Astrocyte (in vitro differentiated cells and primary cell): ENCODE data around the gene PDSS1. TPM values are rescaled to one million over a fixed set of nuclear protein-coding genes. Genes with fewer than 3 reads are reported as not detected.

Experiments
- DNase-seq: peaks from one replicate; pipeline ENCODE4 v3.0.0-alpha.2; 2010; ENCODE audit warnings: low read depth
- FAIRE-seq: peaks from 2 replicates; lab custom pipeline; 2011; peaks lifted over from hg19 to GRCh38; lab: Jason Lieb, UNC
- H2AFZ ChIP-seq: 2 replicates; pipeline ENCODE4 v1.6.0; 2012; ENCODE audit warnings: low read depth, low read length, inconsistent platforms
- H3K27ac ChIP-seq: 2 replicates; pipeline ENCODE4 v1.5.1; 2011; ENCODE audit warnings: low read depth, low read length, inconsistent platforms
- H3K27me3 ChIP-seq: 2 replicates; pipeline ENCODE4 v1.6.0; 2011; ENCODE audit warnings: low read length, inconsistent platforms; ENCODE audit not compliant: insufficient read depth
- H3K36me3 ChIP-seq: 2 replicates; pipeline ENCODE4 v1.5.1; 2011; ENCODE audit warnings: low read length, inconsistent platforms; ENCODE audit not compliant: insufficient read depth
- H3K4me1 ChIP-seq: 2 replicates; pipeline ENCODE4 v1.5.1; 2011; ENCODE audit warnings: low read length, inconsistent platforms; ENCODE audit not compliant: insufficient read depth
- H3K4me2 ChIP-seq: 2 replicates; pipeline ENCODE4 v1.6.0; 2012; ENCODE audit warnings: low read length, inconsistent platforms
- H3K4me3 ChIP-seq: 2 replicates; pipeline ENCODE4 v1.5.1; 2011; ENCODE audit warnings: low read depth, mild to moderate bottlenecking, low read length, inconsistent platforms; ENCODE audit not compliant: insufficient read depth
- H3K79me2 ChIP-seq: 2 replicates; pipeline ENCODE4 v1.6.0; 2012; ENCODE audit warnings: mild to moderate bottlenecking, low read length, inconsistent platforms; ENCODE audit not compliant: insufficient read depth
- H3K9ac ChIP-seq: 2 replicates; pipeline ENCODE4 v1.6.0; 2012; ENCODE audit warnings: mild to moderate bottlenecking, low read length, inconsistent platforms
- H3K9me3 ChIP-seq: 2 replicates; pipeline ENCODE4 v1.5.1; 2012; ENCODE audit warnings: low read depth, mild to moderate bottlenecking, low read length, inconsistent platforms; ENCODE audit not compliant: insufficient read depth
- H4K20me1 ChIP-seq: 2 replicates; pipeline ENCODE4 v1.6.0; 2012; ENCODE audit warnings: low read length, inconsistent platforms; ENCODE audit not compliant: insufficient read depth
- H3K27ac Mint-ChIP-seq: one replicate; pipeline ENCODE4 v1.8.0; 2021; ENCODE audit warnings: mild to moderate bottlenecking, mixed read lengths; ENCODE audit not compliant: unreplicated experiment
- H3K27me3 Mint-ChIP-seq: one replicate; pipeline ENCODE4 v1.8.0; 2021; ENCODE audit warnings: low read depth, mixed read lengths; ENCODE audit not compliant: unreplicated experiment
- H3K36me3 Mint-ChIP-seq: one replicate; pipeline ENCODE4 v1.8.0; 2021; ENCODE audit warnings: low read depth, mixed read lengths; ENCODE audit not compliant: unreplicated experiment
- H3K4me1 Mint-ChIP-seq: one replicate; pipeline ENCODE4 v1.8.0; 2021; ENCODE audit warnings: low read depth, mixed read lengths; ENCODE audit not compliant: unreplicated experiment
- H3K4me3 Mint-ChIP-seq: one replicate; pipeline ENCODE4 v1.8.0; 2021; ENCODE audit warnings: mild to moderate bottlenecking, moderate library complexity, mixed read lengths; ENCODE audit not compliant: unreplicated experiment
- H3K9me3 Mint-ChIP-seq: one replicate; pipeline ENCODE4 v1.8.0; 2021; ENCODE audit warnings: mild to moderate bottlenecking, mixed read lengths; ENCODE audit not compliant: unreplicated experiment
- EZH2 ChIP-seq: IDR thresholded peaks from 2 replicates; pipeline ENCODE4 v1.6.1; 2012; ENCODE audit warnings: mild to moderate bottlenecking, low read length, inconsistent platforms; ENCODE audit not compliant: insufficient read depth
- total RNA-seq: library from RNA; stranded (reverse); gene quantifications from 2 replicates; pipeline ENCODE4 v1.2.1, GENCODE V29; 2021
- TF ChIP-seq, protein P1 (sequence below): IDR thresholded peaks from 2 replicates; pipeline ENCODE4 v1.5.1; 2011; ENCODE audit warnings: low read depth, mild to moderate bottlenecking, inconsistent platforms, low read length, moderate library complexity; ENCODE audit not compliant: insufficient read depth

PDSS1 gene
- total RNA-seq, 1 donor from 2014 or later = 9.6 TPM

DNA sequence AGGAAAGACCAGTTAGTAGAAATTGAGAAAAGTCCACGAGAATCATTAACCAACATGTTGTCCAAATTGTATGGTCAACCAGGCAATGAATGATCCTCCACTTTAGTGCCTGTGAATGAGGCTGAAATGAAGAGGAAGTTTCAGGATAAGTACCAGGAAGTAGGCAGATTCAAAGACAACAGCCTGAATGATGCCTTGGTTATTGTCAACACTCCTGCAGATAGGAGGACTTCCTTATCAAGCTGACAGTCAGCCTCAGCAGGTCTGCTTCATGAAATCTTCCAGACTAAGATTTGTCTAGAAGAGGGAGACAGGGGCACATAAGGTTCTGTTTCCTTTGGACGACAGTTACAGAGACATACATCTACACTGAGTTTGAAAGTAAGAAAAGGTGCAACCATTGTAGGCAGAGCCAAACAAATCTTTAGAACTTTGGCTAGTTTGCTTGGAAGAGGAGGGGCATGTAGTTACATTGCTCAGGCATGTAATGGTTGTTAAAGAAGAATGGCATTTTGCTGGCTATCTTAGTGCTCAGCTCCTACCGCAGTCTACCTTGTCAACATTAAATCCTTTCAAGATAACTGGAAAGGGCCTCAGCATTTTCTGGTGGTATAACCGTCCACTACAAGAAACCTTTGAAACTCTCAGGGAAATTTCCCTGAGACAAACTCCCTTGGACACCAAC is 81.8 kb downstream of the PDSS1 start:
- no peak overlapping the region for H3K27ac ChIP-seq
- Mint-ChIP-seq H3K4me3 (no peak overlapping the region), H3K27me3 (no peaks in the 10 kb centered on the region), H3K27ac (peak overlapping the region; percentile 58), H3K9me3 (no peaks in the 10 kb centered on the region), H3K36me3 (peaks cover 2% of the 10 kb centered on the region), H3K4me1 (peaks cover 40% of the 10 kb centered on the region)
- no peak for FAIRE-seq
- H4K20me1 ChIP-seq = peaks cover 42% of the 10 kb centered on the region
- no peak overlapping the region for H3K4me2 ChIP-seq
- H3K27me3 ChIP-seq = no peaks in the 10 kb centered on the region
- H3K79me2 ChIP-seq = peaks cover 93% of the 10 kb centered on the region
- no peak overlapping the region for H3K9ac ChIP-seq
- H3K9me3 ChIP-seq = no peaks in the 10 kb centered on the region
- no peak for TF ChIP-seq EZH2
- TF ChIP-seq, protein P1, sequence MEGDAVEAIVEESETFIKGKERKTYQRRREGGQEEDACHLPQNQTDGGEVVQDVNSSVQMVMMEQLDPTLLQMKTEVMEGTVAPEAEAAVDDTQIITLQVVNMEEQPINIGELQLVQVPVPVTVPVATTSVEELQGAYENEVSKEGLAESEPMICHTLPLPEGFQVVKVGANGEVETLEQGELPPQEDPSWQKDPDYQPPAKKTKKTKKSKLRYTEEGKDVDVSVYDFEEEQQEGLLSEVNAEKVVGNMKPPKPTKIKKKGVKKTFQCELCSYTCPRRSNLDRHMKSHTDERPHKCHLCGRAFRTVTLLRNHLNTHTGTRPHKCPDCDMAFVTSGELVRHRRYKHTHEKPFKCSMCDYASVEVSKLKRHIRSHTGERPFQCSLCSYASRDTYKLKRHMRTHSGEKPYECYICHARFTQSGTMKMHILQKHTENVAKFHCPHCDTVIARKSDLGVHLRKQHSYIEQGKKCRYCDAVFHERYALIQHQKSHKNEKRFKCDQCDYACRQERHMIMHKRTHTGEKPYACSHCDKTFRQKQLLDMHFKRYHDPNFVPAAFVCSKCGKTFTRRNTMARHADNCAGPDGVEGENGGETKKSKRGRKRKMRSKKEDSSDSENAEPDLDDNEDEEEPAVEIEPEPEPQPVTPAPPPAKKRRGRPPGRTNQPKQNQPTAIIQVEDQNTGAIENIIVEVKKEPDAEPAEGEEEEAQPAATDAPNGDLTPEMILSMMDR = no peak
- H2AFZ ChIP-seq = no peak overlapping the region
- H3K4me1 ChIP-seq = peaks cover 22% of the 10 kb centered on the region
- DNase-seq = no peak
- no peaks in the 10 kb centered on the region for H3K36me3 ChIP-seq
- no peak overlapping the region for H3K4me3 ChIP-seq

DNA sequence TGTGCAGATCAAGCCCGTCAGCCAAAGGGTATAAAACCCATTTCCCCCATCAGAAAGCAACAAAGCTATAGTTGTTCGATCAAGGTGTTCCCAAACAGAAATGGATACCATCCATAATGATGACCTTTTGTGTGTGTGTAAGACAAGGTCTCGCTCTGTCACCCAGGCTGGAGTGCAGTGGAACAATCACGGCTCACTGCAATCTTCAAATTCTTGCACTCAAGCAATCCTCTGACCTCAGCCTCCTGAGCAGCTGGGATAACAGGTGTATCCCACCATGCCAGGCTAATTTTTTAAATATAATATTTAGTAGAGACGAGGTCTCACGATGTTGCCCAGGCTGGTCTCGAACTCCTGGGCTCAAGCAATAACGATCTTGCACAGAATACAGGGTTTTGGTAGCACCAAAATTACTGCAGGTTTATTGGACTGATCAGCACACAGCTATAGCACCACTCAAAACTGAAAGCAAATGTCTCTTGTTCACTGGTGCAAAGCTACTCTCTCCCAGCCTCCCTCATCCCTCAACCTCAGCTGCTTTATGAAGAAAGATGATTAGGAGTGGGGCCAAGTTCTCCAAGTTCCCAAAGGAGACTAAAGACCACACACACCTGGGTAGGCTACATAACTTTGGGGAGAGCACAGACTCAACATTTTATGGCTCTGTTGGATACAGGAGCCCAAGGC is 82.7 kb downstream of the PDSS1 start:
- Histone ChIP-seq H3K4me2 (peak overlapping the region; percentile 74), H3K4me1 (peaks cover 22% of the 10 kb centered on the region), H3K27ac (peak overlapping the region; percentile 98), H3K27me3 (no peaks in the 10 kb centered on the region), H3K9me3 (no peaks in the 10 kb centered on the region), H3K36me3 (no peaks in the 10 kb centered on the region), H4K20me1 (peaks cover 46% of the 10 kb centered on the region), H3K79me2 (peaks cover 92% of the 10 kb centered on the region), H3K4me3 (no peak overlapping the region), H2AFZ (no peak overlapping the region), H3K9ac (peak overlapping the region; percentile 32)
- H3K27ac Mint-ChIP-seq = peak overlapping the region; percentile 97
- FAIRE-seq = no peak
- H3K36me3 Mint-ChIP-seq = peaks cover 2% of the 10 kb centered on the region
- peaks cover 37% of the 10 kb centered on the region for H3K4me1 Mint-ChIP-seq
- no peak for DNase-seq
- no peaks in the 10 kb centered on the region for H3K27me3 Mint-ChIP-seq
- H3K9me3 Mint-ChIP-seq = no peaks in the 10 kb centered on the region
- TF ChIP-seq, protein P1 = no peak
- TF ChIP-seq EZH2 = no peak
- H3K4me3 Mint-ChIP-seq = no peak overlapping the region
